ENCODE measurements around the gene PSMG3.

The PSMG3 gene

GRCh38 chr7:1607001-1607400 lies 37.2 kb upstream of the PSMG3 start (continued):
- TF ChIP-seq ZNF114 (tag by site-specific recombination; IDR thresholded peaks at IDR 0.05), result no peak
- TF ChIP-seq ZNF544 (tag by site-specific recombination; IDR thresholded peaks at IDR 0.05), result no peak
- no peak for TF ChIP-seq HIC1 (tag by site-specific recombination; IDR thresholded peaks at IDR 0.05)
- no peak for TF ChIP-seq PRDM6 (tag by site-specific recombination; IDR thresholded peaks at IDR 0.05)
- TF ChIP-seq ZNF112 (tag by site-specific recombination; IDR thresholded peaks at IDR 0.05), result no peak
- no peak for TF ChIP-seq ZBTB48 (tag by site-specific recombination; IDR thresholded peaks at IDR 0.05)
- no peak for TF ChIP-seq ZNF18 (tag by site-specific recombination; IDR thresholded peaks at IDR 0.05)

GRCh38 chr7:1604383-1604782 lies 34.6 kb upstream of the PSMG3 start:
- ChIA-PET POLR2A (no interaction called here), CTCF (interaction anchor here (0.8 kb wide), 1 partner anchor 760 kb away, joined by 4 read pairs; no protein-coding TSS in a partner anchor)
- TF ChIP-seq ZNF777 (tag by site-specific recombination; IDR thresholded peaks at IDR 0.05; ENCODE audit: borderline replicate concordance) (no peak), PBX3 (CRISPR knock-in tag; IDR thresholded peaks at IDR 0.05) (no peak)
- Histone ChIP-seq H3K27ac (ENCODE audit: extremely low read depth, low read depth, low read length) (no peak overlapping the region), H3K36me3 (ENCODE audit: control insufficient read depth in 2 of 2, insufficient read depth in 1 of 2, low read length in 2 of 2) (no peaks in the 10 kb centered on the region), H3K4me1 (ENCODE audit: control insufficient read depth, insufficient read depth, low read length) (no peaks in the 10 kb centered on the region), H3K9me3 (ENCODE audit: control insufficient read depth, insufficient read depth, low read depth, low read length) (no peaks in the 10 kb centered on the region), H3K4me3 (ENCODE audit: low read depth, low read length) (no peak overlapping the region)

- CTCF ChIA-PET, result no interaction called here
- no peaks in the 10 kb centered on the region for H3K4me1 ChIP-seq (ENCODE audit: control insufficient read depth, insufficient read depth, low read length)
- POLR2A ChIA-PET, result no interaction called here
- no peak for TF ChIP-seq ZNF138 (tag by site-specific recombination; IDR thresholded peaks at IDR 0.05; ENCODE audit: borderline replicate concordance)
- no peak for TF ChIP-seq HOXA7 (CRISPR knock-in tag; IDR thresholded peaks at IDR 0.05; ENCODE audit: borderline replicate concordance)
- no peak for TF ChIP-seq ZSCAN4 (tag by site-specific recombination; IDR thresholded peaks at IDR 0.05)
- no peak for TF ChIP-seq ZFP3 (tag by site-specific recombination; IDR thresholded peaks at IDR 0.05; ENCODE audit: low read depth)
- no peak for TF ChIP-seq ZNF311 (tag by site-specific recombination; IDR thresholded peaks at IDR 0.05; ENCODE audit: borderline replicate concordance)
- no peak for TF ChIP-seq ZNF626 (tag by site-specific recombination; IDR thresholded peaks at IDR 0.05)
- no peak for TF ChIP-seq ZBTB48 (tag by site-specific recombination; IDR thresholded peaks at IDR 0.05)
- no peak for TF ChIP-seq GFI1B (tag by site-specific recombination; IDR thresholded peaks at IDR 0.05)
- TF ChIP-seq ZNF10 (tag by site-specific recombination; IDR thresholded peaks at IDR 0.05), result no peak
- no peak for TF ChIP-seq ZSCAN30 (tag by site-specific recombination; IDR thresholded peaks at IDR 0.05)
- no peak for TF ChIP-seq ZNF239 (tag by site-specific recombination; IDR thresholded peaks at IDR 0.05)
- no peak for TF ChIP-seq ZNF146 (tag by site-specific recombination; IDR thresholded peaks at IDR 0.05)
- H3K9me3 ChIP-seq (ENCODE audit: control insufficient read depth, insufficient read depth, low read depth, low read length), result no peaks in the 10 kb centered on the region
- no peak overlapping the region for H3K4me3 ChIP-seq (ENCODE audit: low read depth, low read length)
- H3K27ac ChIP-seq (ENCODE audit: extremely low read depth, low read depth, low read length), result no peak overlapping the region
- H3K36me3 ChIP-seq (ENCODE audit: control insufficient read depth in 2 of 2, insufficient read depth in 1 of 2, low read length in 2 of 2), result no peaks in the 10 kb centered on the region
Observed at GRCh38 chr7:1603346-1604225, 33.8 kb upstream of the PSMG3 start.

Measured in HEK293 (cell line).